ENCODE results near the gene HOXD10.

HOXD10 gene

DNA sequence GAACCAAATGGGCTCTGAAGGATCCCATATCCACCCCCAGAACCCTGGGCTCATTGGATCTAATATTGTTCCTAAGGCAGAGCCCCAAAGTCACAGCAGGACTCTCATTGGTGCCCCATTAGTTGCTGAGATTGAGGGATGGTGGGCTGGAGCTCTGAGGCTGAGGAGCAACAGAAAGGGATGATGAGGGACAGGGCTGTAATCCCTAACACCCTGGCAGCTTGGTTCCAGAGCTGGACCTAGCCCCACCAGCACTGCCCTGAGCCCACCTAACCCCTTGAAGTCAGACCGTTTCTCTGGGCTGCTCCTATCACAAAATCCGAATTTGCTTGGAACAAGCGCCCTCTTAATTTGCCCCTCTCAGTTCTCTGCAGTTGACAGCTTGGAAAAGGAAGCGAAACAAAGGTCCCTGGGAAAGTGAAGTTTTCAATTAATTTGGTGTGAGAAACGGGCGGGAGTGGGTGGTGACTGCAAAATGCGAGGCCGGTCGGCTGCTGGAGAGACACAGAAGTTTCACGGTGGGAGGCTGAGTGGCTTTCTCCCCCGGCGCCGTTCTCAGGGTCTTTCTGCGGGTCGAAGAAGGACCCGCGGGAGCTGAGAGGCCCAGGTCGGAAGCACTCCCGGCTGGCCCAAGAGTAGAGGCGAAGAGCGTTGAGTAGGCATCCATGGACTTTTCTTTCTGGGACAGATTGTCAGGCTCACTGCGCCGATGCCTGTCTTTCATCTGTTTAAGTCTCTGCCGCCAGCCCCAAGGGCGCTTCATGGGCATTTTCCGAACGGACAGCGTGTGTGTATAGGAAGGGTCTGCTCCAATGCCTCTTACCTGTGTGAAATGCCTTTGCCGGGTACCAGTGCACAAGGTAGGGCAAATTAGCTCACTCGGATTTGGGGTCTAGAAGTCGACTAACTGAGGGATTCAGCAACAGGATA, 25.0 kb upstream of the HOXD10 start:
- in situ Hi-C loops (cut with MboI; ENCODE audit: low pct_unique_long_range_greater_than_20kb, low sequenced_read_pairs, unreplicated experiment), result loop anchor here (25.0 kb wide), 2 partner anchors 404 to 1754 kb away; partner anchors contain the start of gene SP9
- TF ChIP-seq, protein P1, sequence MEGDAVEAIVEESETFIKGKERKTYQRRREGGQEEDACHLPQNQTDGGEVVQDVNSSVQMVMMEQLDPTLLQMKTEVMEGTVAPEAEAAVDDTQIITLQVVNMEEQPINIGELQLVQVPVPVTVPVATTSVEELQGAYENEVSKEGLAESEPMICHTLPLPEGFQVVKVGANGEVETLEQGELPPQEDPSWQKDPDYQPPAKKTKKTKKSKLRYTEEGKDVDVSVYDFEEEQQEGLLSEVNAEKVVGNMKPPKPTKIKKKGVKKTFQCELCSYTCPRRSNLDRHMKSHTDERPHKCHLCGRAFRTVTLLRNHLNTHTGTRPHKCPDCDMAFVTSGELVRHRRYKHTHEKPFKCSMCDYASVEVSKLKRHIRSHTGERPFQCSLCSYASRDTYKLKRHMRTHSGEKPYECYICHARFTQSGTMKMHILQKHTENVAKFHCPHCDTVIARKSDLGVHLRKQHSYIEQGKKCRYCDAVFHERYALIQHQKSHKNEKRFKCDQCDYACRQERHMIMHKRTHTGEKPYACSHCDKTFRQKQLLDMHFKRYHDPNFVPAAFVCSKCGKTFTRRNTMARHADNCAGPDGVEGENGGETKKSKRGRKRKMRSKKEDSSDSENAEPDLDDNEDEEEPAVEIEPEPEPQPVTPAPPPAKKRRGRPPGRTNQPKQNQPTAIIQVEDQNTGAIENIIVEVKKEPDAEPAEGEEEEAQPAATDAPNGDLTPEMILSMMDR (IDR thresholded peaks at IDR 0.05; ENCODE audit: extremely low read depth, insufficient read depth, missing control alignments), result no peak
- no peak for DNase-seq (ENCODE audit: low spot score)

DNA sequence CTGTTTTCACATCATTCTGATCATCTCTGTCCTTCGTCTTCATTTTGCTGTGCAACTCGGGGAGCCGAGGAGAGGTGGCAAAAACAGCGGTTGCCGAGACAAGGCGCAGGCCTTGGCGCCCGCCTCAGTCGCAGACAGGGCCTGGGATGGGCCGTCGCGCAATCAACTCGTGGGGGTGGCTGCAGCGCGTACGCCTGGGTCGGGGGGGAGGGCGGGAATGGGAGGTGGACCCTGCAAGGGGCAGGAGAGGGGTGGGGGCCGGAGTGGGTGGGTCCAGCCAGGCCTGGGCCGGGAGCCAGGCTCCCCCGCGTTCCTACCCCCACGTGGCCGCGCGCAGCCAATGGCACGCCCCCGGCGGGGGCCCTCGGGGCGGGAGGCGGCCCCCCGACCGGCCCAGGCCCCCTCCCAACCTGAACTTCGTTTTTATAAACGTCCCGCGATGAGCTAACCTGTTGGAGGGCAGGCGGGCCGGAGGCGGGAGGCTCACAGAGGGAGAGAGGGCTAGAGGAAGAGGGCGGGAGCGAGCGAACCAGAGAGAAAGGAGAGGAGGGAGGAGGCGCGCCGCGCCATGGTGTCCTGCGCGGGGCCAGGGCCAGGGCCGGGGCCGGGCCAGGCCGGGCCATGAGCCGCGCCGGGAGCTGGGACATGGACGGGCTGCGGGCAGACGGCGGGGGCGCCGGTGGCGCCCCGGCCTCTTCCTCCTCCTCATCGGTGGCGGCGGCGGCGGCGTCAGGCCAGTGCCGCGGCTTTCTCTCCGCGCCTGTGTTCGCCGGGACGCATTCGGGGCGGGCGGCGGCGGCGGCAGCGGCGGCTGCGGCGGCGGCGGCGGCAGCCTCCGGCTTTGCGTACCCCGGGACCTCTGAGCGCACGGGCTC, 24.1 kb upstream of the HOXD10 start, which contains the start of gene HOXD13:
Gene HOXD13 (plus strand): TSS at position 452 of the 875 bp plus-strand sequence. CDS start 170 bp downstream, at position 622.
- in situ Hi-C loops (cut with MboI; ENCODE audit: low pct_unique_long_range_greater_than_20kb, low sequenced_read_pairs, unreplicated experiment), result loop anchor here (25.0 kb wide), 2 partner anchors 405 to 1755 kb away; partner anchors contain the start of gene SP9
- TF ChIP-seq, protein P1 (IDR thresholded peaks at IDR 0.05; ENCODE audit: extremely low read depth, insufficient read depth, missing control alignments), result no peak
- DNase-seq (ENCODE audit: low spot score), result no peak

DNA sequence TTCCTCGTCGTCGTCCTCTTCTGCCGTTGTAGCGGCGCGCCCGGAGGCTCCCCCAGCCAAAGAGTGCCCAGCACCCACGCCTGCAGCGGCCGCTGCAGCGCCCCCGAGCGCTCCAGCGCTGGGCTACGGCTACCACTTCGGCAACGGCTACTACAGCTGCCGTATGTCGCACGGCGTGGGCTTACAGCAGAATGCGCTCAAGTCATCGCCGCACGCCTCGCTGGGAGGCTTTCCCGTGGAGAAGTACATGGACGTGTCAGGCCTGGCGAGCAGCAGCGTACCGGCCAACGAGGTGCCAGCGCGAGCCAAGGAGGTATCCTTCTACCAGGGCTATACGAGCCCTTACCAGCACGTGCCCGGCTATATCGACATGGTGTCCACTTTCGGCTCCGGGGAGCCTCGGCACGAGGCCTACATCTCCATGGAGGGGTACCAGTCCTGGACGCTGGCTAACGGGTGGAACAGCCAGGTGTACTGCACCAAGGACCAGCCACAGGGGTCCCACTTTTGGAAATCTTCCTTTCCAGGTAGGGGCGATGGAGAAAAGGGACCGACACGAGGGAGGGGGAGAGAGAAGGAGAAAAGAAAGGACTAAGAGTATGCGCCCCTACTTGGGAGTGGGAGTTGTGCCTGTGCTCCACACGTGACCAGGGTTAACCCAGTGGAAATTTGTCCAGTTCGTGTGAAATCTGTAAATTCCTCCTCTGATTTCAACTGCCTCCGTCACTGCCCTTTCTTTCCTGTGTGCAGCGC, 23.3 kb upstream of the HOXD10 start:
- in situ Hi-C loops (cut with MboI; ENCODE audit: low pct_unique_long_range_greater_than_20kb, low sequenced_read_pairs, unreplicated experiment), result loop anchor here (25.0 kb wide), 2 partner anchors 406 to 1756 kb away; partner anchors contain the start of gene SP9

DNA sequence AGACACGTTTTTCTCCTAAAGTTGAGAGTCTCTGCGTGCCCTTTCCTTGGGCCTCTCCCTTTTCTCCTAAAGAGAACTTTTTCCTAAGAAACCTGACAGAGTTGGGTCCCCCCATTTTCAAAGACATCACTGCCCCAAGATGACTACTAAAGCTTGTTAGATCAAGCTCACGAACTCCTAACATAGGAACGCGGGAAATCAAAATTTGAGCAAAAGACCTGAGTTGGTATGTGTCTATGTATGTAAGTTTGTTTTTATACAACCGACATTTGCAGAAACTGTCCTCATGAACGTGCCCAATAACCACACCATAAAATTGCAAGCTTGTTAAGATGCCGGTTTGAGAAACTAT, 22.7 kb upstream of the HOXD10 start:
- in situ Hi-C loops (cut with MboI; ENCODE audit: low pct_unique_long_range_greater_than_20kb, low sequenced_read_pairs, unreplicated experiment), result loop anchor here (25.0 kb wide), 2 partner anchors 407 to 1757 kb away; partner anchors contain the start of gene SP9
- TF ChIP-seq, protein P1 (IDR thresholded peaks at IDR 0.05; ENCODE audit: extremely low read depth, insufficient read depth, missing control alignments), result no peak
- no peak for DNase-seq (ENCODE audit: low spot score)

More for the DNA sequence above, 23.3 kb upstream of the HOXD10 start:
- DNase-seq (ENCODE audit: low spot score), result no peak
- TF ChIP-seq, protein P1 (IDR thresholded peaks at IDR 0.05; ENCODE audit: extremely low read depth, insufficient read depth, missing control alignments), result peak; percentile 7

DNA sequence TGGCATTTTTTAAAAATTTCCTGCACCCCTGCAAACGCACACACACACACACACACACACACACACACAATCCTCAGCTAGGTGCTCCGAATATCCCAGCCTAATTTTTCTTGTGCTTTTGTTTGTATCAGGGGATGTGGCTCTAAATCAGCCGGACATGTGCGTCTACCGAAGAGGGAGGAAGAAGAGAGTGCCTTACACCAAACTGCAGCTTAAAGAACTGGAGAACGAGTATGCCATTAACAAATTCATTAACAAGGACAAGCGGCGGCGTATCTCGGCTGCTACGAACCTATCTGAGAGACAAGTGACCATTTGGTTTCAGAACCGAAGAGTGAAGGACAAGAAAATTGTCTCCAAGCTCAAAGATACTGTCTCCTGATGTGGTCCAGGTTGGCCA, 22.2 kb upstream of the HOXD10 start:
- TF ChIP-seq, protein P1 (IDR thresholded peaks at IDR 0.05; ENCODE audit: extremely low read depth, insufficient read depth, missing control alignments), result no peak
- DNase-seq (ENCODE audit: low spot score), result no peak
- in situ Hi-C loops (cut with MboI; ENCODE audit: low pct_unique_long_range_greater_than_20kb, low sequenced_read_pairs, unreplicated experiment), result loop anchor here (25.0 kb wide), 2 partner anchors 407 to 1757 kb away; partner anchors contain the start of gene SP9

All from GM13977 (cell line).